GM23338 (cell line): ENCODE data around the gene MAD2L2. TPM values are rescaled to one million over a fixed set of nuclear protein-coding genes. Genes with fewer than 3 reads are reported as not detected.

Source experiments
- ATAC-seq: fragments of 200-7000 bp; cut with Tn5 transposase; 3 replicates; pipeline ENCODE4 v1.9.1; 2020
- DNase-seq: peaks from one replicate; pipeline ENCODE4 v3.0.0-alpha.2; 2015; ENCODE audit warnings: low spot score
- H2AFZ ChIP-seq: fragments of 200-600 bp; sonication (generic); 2 replicates; pipeline ENCODE4 v1.8.0; 2016; ENCODE audit warnings: antibody characterized with exemption, mild to moderate bottlenecking, moderate library complexity
- H3F3A ChIP-seq: fragments of 200-600 bp; sonication (generic); replicated peaks from 2 replicates; pipeline ENCODE4 v1.8.0; 2017; ENCODE audit warnings: antibody characterized with exemption, mixed run types, low read depth
- H3K27ac ChIP-seq: fragments of 200-600 bp; sonication (generic); 2 replicates; pipeline ENCODE4 v1.6.1; 2016; ENCODE audit warnings: low read depth
- H3K27me3 ChIP-seq: fragments of 200-600 bp; sonication (generic); 2 replicates; pipeline ENCODE4 v1.8.0; 2016; ENCODE audit warnings: mild to moderate bottlenecking, mixed run types, moderate library complexity; ENCODE audit not compliant: insufficient read depth
- H3K36me3 ChIP-seq: fragments of 200-600 bp; sonication (generic); 2 replicates; pipeline ENCODE4 v1.8.0; 2016; ENCODE audit warnings: mild to moderate bottlenecking; ENCODE audit not compliant: insufficient read depth
- H3K4me1 ChIP-seq: fragments of 200-600 bp; sonication (generic); 2 replicates; pipeline ENCODE4 v1.8.0; 2016; ENCODE audit warnings: mild to moderate bottlenecking, moderate library complexity; ENCODE audit not compliant: insufficient read depth
- H3K4me2 ChIP-seq: fragments of 200-600 bp; sonication (generic); 2 replicates; pipeline ENCODE4 v1.7.1; 2017; ENCODE audit warnings: mixed run types
- H3K4me3 ChIP-seq: fragments of 200-600 bp; sonication (generic); 2 replicates; pipeline ENCODE4 v1.6.1; 2016; ENCODE audit warnings: mixed run types
- H3K79me2 ChIP-seq: fragments of 200-600 bp; sonication (generic); replicated peaks from 2 replicates; pipeline ENCODE4 v1.8.0; 2017; ENCODE audit warnings: mild to moderate bottlenecking; ENCODE audit not compliant: insufficient read depth
- H3K9me2 ChIP-seq: fragments of 200-600 bp; sonication (generic); 2 replicates; pipeline ENCODE4 v1.8.0; 2017; ENCODE audit not compliant: insufficient read depth
- H4K20me1 ChIP-seq: fragments of 200-600 bp; sonication (generic); replicated peaks from 2 replicates; pipeline ENCODE4 v1.8.0; 2017; ENCODE audit warnings: mild to moderate bottlenecking; ENCODE audit not compliant: insufficient read depth
- H3K27ac Mint-ChIP-seq: 2 replicates; pipeline ENCODE4 v1.8.0; 2020; ENCODE audit warnings: inconsistent platforms, mild to moderate bottlenecking, moderate library complexity, mixed read lengths
- H3K27me3 Mint-ChIP-seq: 3 replicates; pipeline ENCODE4 v1.8.0; 2022; ENCODE audit warnings: low read depth, mild to moderate bottlenecking, moderate library complexity, mixed read lengths, inconsistent platforms; ENCODE audit not compliant: insufficient read depth, poor library complexity
- H3K36me3 Mint-ChIP-seq: 3 replicates; pipeline ENCODE4 v1.8.0; 2021; ENCODE audit warnings: low read depth, mild to moderate bottlenecking, inconsistent platforms, moderate library complexity, mixed read lengths
- H3K4me1 Mint-ChIP-seq: 3 replicates; pipeline ENCODE4 v1.8.0; 2020; ENCODE audit warnings: mild to moderate bottlenecking, inconsistent platforms, mixed read lengths
- H3K4me3 Mint-ChIP-seq: 3 replicates; pipeline ENCODE4 v1.8.0; 2021; ENCODE audit warnings: moderate library complexity, mild to moderate bottlenecking, inconsistent platforms, mixed read lengths
- H3K9me3 Mint-ChIP-seq: 3 replicates; pipeline ENCODE4 v1.8.0; 2020; ENCODE audit warnings: moderate library complexity, mild to moderate bottlenecking, inconsistent platforms, mixed read lengths
- CTCF ChIP-seq, 2 experiments: fragments of 200-600 bp in 1 of 2; sonication (generic) in 1 of 2; conservative IDR thresholded peaks; 2 replicates each; pipeline versions ENCODE4 v1.5.1 to v1.6.1; 2016 to 2017; ENCODE audit warnings: antibody characterized with exemption in 2 of 2, low read depth in 2 of 2, mild to moderate bottlenecking in 2 of 2, moderate library complexity in 1 of 2
- ETS1 ChIP-seq: IDR thresholded peaks from 2 replicates; pipeline ENCODE4 v1.6.1; 2016; ENCODE audit warnings: antibody characterized with exemption
- EZH2 ChIP-seq: fragments of 200-600 bp; sonication (generic); IDR thresholded peaks from one replicate; pipeline ENCODE4 v1.8.0; 2017; ENCODE audit warnings: antibody characterized with exemption, mild to moderate bottlenecking, low read depth; ENCODE audit not compliant: unreplicated experiment
- ZNF114 ChIP-seq: fragments of 250-450 bp; sonication (Bioruptor Pico); IDR thresholded peaks from 2 replicates; pipeline ENCODE4 v1.5.0; 2020; ENCODE audit warnings: mild to moderate bottlenecking, moderate library complexity
- ZNF462 ChIP-seq: fragments of 250-450 bp; sonication (Bioruptor Pico); IDR thresholded peaks from 2 replicates; pipeline ENCODE4 v1.5.0; 2020; ENCODE audit warnings: mild to moderate bottlenecking, moderate library complexity
- polyA plus RNA-seq: library from polyadenylated mRNA; unstranded; fragments of >200 nt; fragmentation: Nextera tagmentation; extraction: Ambion mirVana; gene quantifications from 2 replicates; pipeline ENCODE4 v1.2.1, GENCODE V29; 2016
- total RNA-seq: library from RNA; depleted of rRNA; stranded (reverse); fragments of >200 nt; shearing (Covaris generic); gene quantifications from 2 replicates; pipeline ENCODE4 v1.2.3, GENCODE V29; 2014

The MAD2L2 gene
- total and polyA plus RNA-seq, 2 experiments from 2014 or later: 498 to 552 TPM

- no peak overlapping the region for H3K27ac Mint-ChIP-seq
- peak overlapping the region; percentile 47; the same call in 1 of the 2 replicates for H3K4me3 ChIP-seq
Observed at GRCh38 chr1:11719313-11720032, 38.5 kb upstream of the MAD2L2 start.

GRCh38 chr1:11714831-11715575, 34.1 kb upstream of the MAD2L2 start:
- no peak overlapping the region for H3K27ac ChIP-seq
- Mint-ChIP-seq H3K4me1 (peaks cover 10% of the 10 kb centered on the region; the same call in 2 of the 3 replicates), H3K36me3 (peaks cover 33% of the 10 kb centered on the region), H3K27me3 (peaks cover 12% of the 10 kb centered on the region), H3K9me3 (no peaks in the 10 kb centered on the region), H3K27ac (no peak overlapping the region), H3K4me3 (no peak overlapping the region)
- no peak for TF ChIP-seq ZNF462
- no peak for TF ChIP-seq ETS1
- TF ChIP-seq EZH2: no peak
- no peaks in the 10 kb centered on the region; the same call in 1 of the 2 replicates for H4K20me1 ChIP-seq
- no peak overlapping the region for H2AFZ ChIP-seq
- no peaks in the 10 kb centered on the region for H3K9me2 ChIP-seq
- no peaks in the 10 kb centered on the region for H3K36me3 ChIP-seq
- ATAC-seq (no peak), DNase-seq (no peak)
- H3K4me2 ChIP-seq: no peak overlapping the region
- H3K79me2 ChIP-seq: no peaks in the 10 kb centered on the region
- H3K4me3 ChIP-seq: no peak overlapping the region
- H3K4me1 ChIP-seq: peaks cover 3% of the 10 kb centered on the region; the same call in 1 of the 2 replicates
- no peaks in the 10 kb centered on the region for H3K27me3 ChIP-seq
- H3F3A ChIP-seq: peaks cover 9% of the 10 kb centered on the region; the same call in 1 of the 2 replicates

More at GRCh38 chr1:11719313-11720032, 38.5 kb upstream of the MAD2L2 start:
- Histone ChIP-seq H2AFZ (peak overlapping the region; percentile 98), H3K4me1 (peaks cover 3% of the 10 kb centered on the region; the same call in 1 of the 2 replicates), H4K20me1 (no peaks in the 10 kb centered on the region), H3K9me2 (no peaks in the 10 kb centered on the region), H3K36me3 (no peaks in the 10 kb centered on the region), H3K4me2 (peak overlapping the region; percentile 71), H3K27ac (peak overlapping the region; percentile 66; the same call in 1 of the 2 replicates), H3K79me2 (no peaks in the 10 kb centered on the region), H3K27me3 (no peaks in the 10 kb centered on the region), H3F3A (peaks cover 16% of the 10 kb centered on the region)
- Mint-ChIP-seq H3K27me3 (peaks cover 12% of the 10 kb centered on the region), H3K9me3 (no peaks in the 10 kb centered on the region), H3K4me3 (peak overlapping the region; percentile 54), H3K4me1 (peaks cover 11% of the 10 kb centered on the region; the same call in 2 of the 3 replicates), H3K36me3 (peaks cover 22% of the 10 kb centered on the region)
- peak; percentile 90 to 99 for TF ChIP-seq CTCF (conservative IDR thresholded peaks at IDR 0.05; ENCODE audit: low read depth in 2 of 2)
- TF ChIP-seq ZNF114 (CRISPR knock-in tag): no peak
- ATAC-seq (peak; percentile 81), DNase-seq (peak; percentile 81)
